OCI-LY1 (cell line): ENCODE data around the gene CAB39.

ENCODE experiments used
- H2AFZ ChIP-seq: fragments of 200-600 bp; sonication (generic), shearing (Covaris generic); 2 replicates; pipeline ENCODE4 v1.6.0; 2014; ENCODE audit warnings: antibody characterized with exemption, mild to moderate bottlenecking, low read length
- H3F3A ChIP-seq: fragments of 200-600 bp; sonication (generic), shearing (Covaris generic); 2 replicates; pipeline ENCODE4 v1.6.0; 2014; ENCODE audit warnings: mild to moderate bottlenecking, antibody characterized with exemption, low read length, moderate library complexity; ENCODE audit not compliant: insufficient read depth
- H3K27ac ChIP-seq: fragments of 200-600 bp; sonication (generic); 2 replicates; pipeline ENCODE4 v1.5.1; 2014; ENCODE audit warnings: low read length, mixed run types, mild to moderate bottlenecking, low read depth; ENCODE audit not compliant: poor library complexity, severe bottlenecking
- H3K27me3 ChIP-seq: fragments of 200-600 bp; sonication (generic); 2 replicates; pipeline ENCODE4 v1.6.0; 2014; ENCODE audit warnings: antibody characterized with exemption, mild to moderate bottlenecking, low read length, moderate library complexity; ENCODE audit not compliant: insufficient read depth
- H3K36me3 ChIP-seq: fragments of 200-600 bp; sonication (generic); 2 replicates; pipeline ENCODE4 v1.6.1; 2014; ENCODE audit warnings: mild to moderate bottlenecking, antibody characterized with exemption, low read length, moderate library complexity, mixed read lengths; ENCODE audit not compliant: insufficient read depth
- H3K4me1 ChIP-seq: fragments of 200-600 bp; sonication (generic); 2 replicates; pipeline ENCODE4 v1.5.1; 2014; ENCODE audit warnings: mild to moderate bottlenecking, low read length, moderate library complexity; ENCODE audit not compliant: insufficient read depth, severe bottlenecking
- H3K4me2 ChIP-seq: fragments of 200-600 bp; sonication (generic), shearing (Covaris generic); 2 replicates; pipeline ENCODE4 v1.6.1; 2014; ENCODE audit warnings: low read length
- H3K4me3 ChIP-seq: fragments of 200-600 bp; sonication (generic); 2 replicates; pipeline ENCODE4 v1.5.1; 2014; ENCODE audit warnings: low read length, low read depth, mild to moderate bottlenecking, mixed read lengths; ENCODE audit not compliant: poor library complexity, severe bottlenecking
- H3K79me2 ChIP-seq: fragments of 200-600 bp; shearing (Covaris generic); 2 replicates; pipeline ENCODE4 v1.6.1; 2016; ENCODE audit warnings: mixed run types, low read length, mixed read lengths; ENCODE audit not compliant: insufficient read depth
- H3K9ac ChIP-seq: fragments of 200-600 bp; sonication (generic), shearing (Covaris generic); 2 replicates; pipeline ENCODE4 v1.6.1; 2014; ENCODE audit warnings: mild to moderate bottlenecking, low read length, mixed read lengths
- H3K9me2 ChIP-seq: fragments of 200-600 bp; sonication (generic), shearing (Covaris generic); 2 replicates; pipeline ENCODE4 v1.6.1; 2014; ENCODE audit warnings: low read depth, mild to moderate bottlenecking, low read length, mixed read lengths
- H3K9me3 ChIP-seq: fragments of 200-600 bp; shearing (Covaris generic); 2 replicates; pipeline ENCODE4 v1.6.1; 2014; ENCODE audit warnings: low read length, mixed read lengths
- H4K20me1 ChIP-seq: fragments of 200-600 bp; sonication (generic), shearing (Covaris generic); 2 replicates; pipeline ENCODE4 v1.6.0; 2016; ENCODE audit warnings: mild to moderate bottlenecking, low read length; ENCODE audit not compliant: insufficient read depth
- CTCF ChIP-seq: fragments of 200-600 bp; sonication (generic), shearing (Covaris generic); IDR thresholded peaks from 2 replicates; pipeline ENCODE4 v1.5.1; 2017; ENCODE audit warnings: mild to moderate bottlenecking, antibody characterized with exemption, low read length, moderate library complexity, mixed read lengths
- EZH2 ChIP-seq: fragments of 200-600 bp; sonication (generic), shearing (Covaris generic); IDR thresholded peaks from 2 replicates; pipeline ENCODE4 v1.8.0; 2017; ENCODE audit warnings: borderline replicate concordance, mixed run types, mild to moderate bottlenecking, antibody characterized with exemption, low read length, moderate library complexity, mixed read lengths

Gene CAB39

GRCh38 chr2:230694241-230694640, 18.4 kb upstream of the CAB39 start:
- no peaks in the 10 kb centered on the region for H3K9me3 ChIP-seq
- no peaks in the 10 kb centered on the region for H3K4me1 ChIP-seq
- no peak overlapping the region for H3K27ac ChIP-seq
- H4K20me1 ChIP-seq: no peaks in the 10 kb centered on the region
- H3K9ac ChIP-seq: no peak overlapping the region
- H3K4me2 ChIP-seq: no peak overlapping the region
- no peaks in the 10 kb centered on the region for H3F3A ChIP-seq
- TF ChIP-seq CTCF (no peak), EZH2 (no peak)
- H3K27me3 ChIP-seq: no peaks in the 10 kb centered on the region
- no peak overlapping the region for H2AFZ ChIP-seq
- no peaks in the 10 kb centered on the region for H3K9me2 ChIP-seq
- H3K4me3 ChIP-seq: no peak overlapping the region
- no peaks in the 10 kb centered on the region for H3K79me2 ChIP-seq
- no peaks in the 10 kb centered on the region for H3K36me3 ChIP-seq

GRCh38 chr2:230695551-230695950, 17.1 kb upstream of the CAB39 start:
- no peaks in the 10 kb centered on the region for H3F3A ChIP-seq

GRCh38 chr2:230696670-230697069, 16.0 kb upstream of the CAB39 start:
- TF ChIP-seq CTCF (no peak), EZH2 (no peak)
- no peaks in the 10 kb centered on the region for H3K4me1 ChIP-seq
- H3K36me3 ChIP-seq: no peaks in the 10 kb centered on the region
- H3F3A ChIP-seq: no peaks in the 10 kb centered on the region
- H3K9ac ChIP-seq: no peak overlapping the region
- no peak overlapping the region for H3K4me3 ChIP-seq
- no peak overlapping the region for H2AFZ ChIP-seq
- H3K9me2 ChIP-seq: no peaks in the 10 kb centered on the region
- H3K79me2 ChIP-seq: no peaks in the 10 kb centered on the region
- no peaks in the 10 kb centered on the region for H4K20me1 ChIP-seq
- no peak overlapping the region for H3K27ac ChIP-seq
- H3K9me3 ChIP-seq: no peaks in the 10 kb centered on the region
- no peaks in the 10 kb centered on the region; the same call in 1 of the 2 replicates for H3K27me3 ChIP-seq
- H3K4me2 ChIP-seq: no peak overlapping the region

More at GRCh38 chr2:230695551-230695950, 17.1 kb upstream of the CAB39 start:
- H3K9me3 ChIP-seq: no peaks in the 10 kb centered on the region
- H3K9ac ChIP-seq: no peak overlapping the region
- H3K4me3 ChIP-seq: no peak overlapping the region
- no peaks in the 10 kb centered on the region for H4K20me1 ChIP-seq
- no peaks in the 10 kb centered on the region for H3K9me2 ChIP-seq
- no peak overlapping the region for H3K4me2 ChIP-seq
- H3K79me2 ChIP-seq: no peaks in the 10 kb centered on the region
- H3K36me3 ChIP-seq: no peaks in the 10 kb centered on the region
- H3K27ac ChIP-seq: no peak overlapping the region
- H3K27me3 ChIP-seq: no peaks in the 10 kb centered on the region
- no peak overlapping the region for H2AFZ ChIP-seq
- no peaks in the 10 kb centered on the region for H3K4me1 ChIP-seq
- TF ChIP-seq EZH2: no peak
- TF ChIP-seq CTCF: no peak
